Memory B cell (primary cell): ENCODE data around the gene PRC1.

Experiments used
- ATAC-seq: fragments of 150-1000 bp; cut with Tn5 transposase; 2 replicates; pipeline ENCODE4 v1.10.0; 2021; ENCODE audit warnings: low read depth, mild to moderate bottlenecking, moderate library complexity
- DNase-seq, 2 donors: peaks; one replicate each; pipeline ENCODE4 v3.0.0; 2022; ENCODE audit warnings: low spot score in 2 of 2
- H3K27ac Mint-ChIP-seq: one replicate; pipeline ENCODE4 v1.8.0; 2022; ENCODE audit warnings: mild to moderate bottlenecking, moderate library complexity, mixed read lengths
- H3K27me3 Mint-ChIP-seq: one replicate; pipeline ENCODE4 v1.8.0; 2022; ENCODE audit warnings: mixed read lengths
- H3K36me3 Mint-ChIP-seq: one replicate; pipeline ENCODE4 v1.8.0; 2022; ENCODE audit warnings: mild to moderate bottlenecking, mixed read lengths
- H3K4me1 Mint-ChIP-seq: one replicate; pipeline ENCODE4 v1.8.0; 2022; ENCODE audit warnings: mixed read lengths
- H3K4me3 Mint-ChIP-seq: one replicate; pipeline ENCODE4 v1.8.0; 2022; ENCODE audit warnings: mild to moderate bottlenecking, moderate library complexity, mixed read lengths
- H3K9me3 Mint-ChIP-seq: one replicate; pipeline ENCODE4 v1.8.0; 2022; ENCODE audit warnings: mixed read lengths

The PRC1 gene, protein sequence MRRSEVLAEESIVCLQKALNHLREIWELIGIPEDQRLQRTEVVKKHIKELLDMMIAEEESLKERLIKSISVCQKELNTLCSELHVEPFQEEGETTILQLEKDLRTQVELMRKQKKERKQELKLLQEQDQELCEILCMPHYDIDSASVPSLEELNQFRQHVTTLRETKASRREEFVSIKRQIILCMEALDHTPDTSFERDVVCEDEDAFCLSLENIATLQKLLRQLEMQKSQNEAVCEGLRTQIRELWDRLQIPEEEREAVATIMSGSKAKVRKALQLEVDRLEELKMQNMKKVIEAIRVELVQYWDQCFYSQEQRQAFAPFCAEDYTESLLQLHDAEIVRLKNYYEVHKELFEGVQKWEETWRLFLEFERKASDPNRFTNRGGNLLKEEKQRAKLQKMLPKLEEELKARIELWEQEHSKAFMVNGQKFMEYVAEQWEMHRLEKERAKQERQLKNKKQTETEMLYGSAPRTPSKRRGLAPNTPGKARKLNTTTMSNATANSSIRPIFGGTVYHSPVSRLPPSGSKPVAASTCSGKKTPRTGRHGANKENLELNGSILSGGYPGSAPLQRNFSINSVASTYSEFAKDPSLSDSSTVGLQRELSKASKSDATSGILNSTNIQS

DNA sequence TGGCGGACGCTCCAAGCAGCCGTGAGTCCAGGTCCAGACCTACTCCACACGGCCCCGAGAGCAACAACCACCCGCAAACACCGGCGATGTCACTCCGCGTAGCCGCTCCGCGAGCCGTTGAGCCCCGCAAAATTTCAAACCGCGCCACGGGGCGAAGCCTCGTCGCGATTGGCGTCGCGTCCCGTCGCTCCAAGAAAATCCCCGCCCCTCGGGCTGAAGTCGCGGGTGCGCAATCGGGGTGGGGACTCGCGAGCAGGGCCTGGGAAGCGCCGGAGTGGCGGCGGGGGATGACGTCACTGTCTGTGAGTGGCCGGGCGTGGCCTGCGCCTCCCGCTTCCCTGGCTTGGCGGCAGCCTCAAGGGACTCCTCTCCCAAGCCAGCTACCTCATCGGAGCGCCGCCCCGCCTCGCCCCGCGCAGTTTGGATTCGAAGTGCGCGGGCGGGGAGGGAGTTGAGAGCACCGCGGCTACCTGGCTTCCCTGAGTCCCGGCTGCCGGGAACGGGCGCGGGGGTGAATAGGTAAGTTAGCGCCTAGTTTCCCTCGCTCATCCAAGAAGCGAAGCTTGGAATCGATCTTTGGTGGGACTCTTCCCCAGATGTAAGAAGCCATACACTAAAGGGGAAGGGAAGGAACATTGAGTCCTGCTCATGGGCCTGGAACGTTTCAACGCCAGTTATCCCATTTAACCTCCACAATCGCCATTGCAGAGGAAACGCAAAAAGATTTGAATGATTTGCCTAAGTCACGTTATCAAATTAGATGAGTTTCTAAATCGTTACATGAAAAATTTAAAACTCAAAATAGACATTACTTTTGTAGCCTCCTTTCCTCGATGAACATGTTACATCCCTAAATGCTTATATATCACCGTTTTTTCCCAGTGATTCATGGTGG, at the start of gene PRC1:
PRC1 (minus strand) TSS at position 119 of the 895 bp plus-strand sequence; CDS start at position 1, 118 bp downstream.
- no peaks in the 10 kb centered on the region for H3K9me3 Mint-ChIP-seq
- peak within 1 kb of the TSS; percentile 92 for H3K27ac Mint-ChIP-seq
- ATAC-seq (peak; percentile 96), DNase-seq (peak; percentile 95 to 97)
- peaks cover 8% of the 10 kb centered on the region for H3K36me3 Mint-ChIP-seq
- peak within 1 kb of the TSS; percentile 99 for H3K4me3 Mint-ChIP-seq
- no peaks in the 10 kb centered on the region for H3K27me3 Mint-ChIP-seq
- peaks cover 8% of the 10 kb centered on the region for H3K4me1 Mint-ChIP-seq

DNA sequence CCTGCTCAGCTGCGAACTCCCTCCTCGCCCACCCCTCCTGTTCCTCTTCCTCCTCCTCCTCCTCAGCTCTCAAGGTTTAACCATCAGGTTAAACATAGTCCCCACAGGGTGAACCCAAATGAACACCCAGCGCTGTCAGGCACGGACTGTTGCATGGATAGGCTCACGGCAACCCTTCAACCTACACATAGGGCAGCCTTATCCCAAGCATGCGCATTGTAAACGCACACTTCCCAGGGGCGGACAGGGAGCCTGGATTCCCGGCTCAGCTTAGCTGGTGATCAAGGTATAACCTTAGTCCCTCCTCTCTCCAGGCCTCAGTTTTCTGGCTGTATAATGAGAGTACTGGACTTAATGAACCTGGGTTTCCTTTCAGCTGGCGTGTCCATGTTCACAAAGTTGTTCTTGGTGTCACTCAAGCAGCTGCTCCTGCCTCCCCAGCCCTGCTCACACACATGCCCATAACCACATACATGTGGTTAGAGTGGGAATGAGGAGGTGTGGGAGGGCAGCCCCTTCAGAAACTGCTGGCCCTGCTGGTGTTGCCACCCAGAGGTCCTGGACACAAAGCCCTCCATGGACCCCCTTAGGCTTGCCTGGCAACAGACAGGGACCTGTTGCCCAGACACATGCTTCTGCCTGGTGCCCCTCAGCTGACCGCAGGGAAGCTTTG, 49.0 kb upstream of the PRC1 start:
- Mint-ChIP-seq H3K27me3 (peaks cover 1% of the 10 kb centered on the region), H3K27ac (no peak overlapping the region), H3K36me3 (peaks cover 2% of the 10 kb centered on the region), H3K4me3 (no peak overlapping the region), H3K4me1 (peaks cover 11% of the 10 kb centered on the region), H3K9me3 (peaks cover 1% of the 10 kb centered on the region)
- DNase-seq = no peak
- ATAC-seq = no peak

DNA sequence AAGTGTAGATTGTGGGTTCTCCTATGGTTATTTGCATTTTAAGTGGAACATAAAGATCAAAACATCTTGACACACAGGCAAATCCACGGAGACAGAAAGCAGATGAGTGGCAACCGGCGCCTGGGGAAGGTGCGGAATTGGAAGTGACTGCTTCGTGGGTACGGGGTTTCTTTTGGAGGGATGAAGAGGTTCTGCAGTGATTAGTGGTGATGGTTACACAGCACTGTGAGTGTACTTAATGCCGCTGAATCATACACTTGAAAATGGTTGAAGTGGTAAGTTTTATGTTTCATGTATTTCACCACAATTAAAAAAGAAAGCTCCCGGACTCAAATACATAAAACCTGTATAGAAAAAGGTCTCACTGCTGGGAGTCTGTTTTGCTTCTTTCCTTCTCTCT, 46.5 kb upstream of the PRC1 start:
- no peaks in the 10 kb centered on the region for H3K4me1 Mint-ChIP-seq
- no peak overlapping the region for H3K27ac Mint-ChIP-seq
- DNase-seq (no peak), ATAC-seq (no peak)
- H3K36me3 Mint-ChIP-seq = no peaks in the 10 kb centered on the region
- no peak overlapping the region for H3K4me3 Mint-ChIP-seq
- peaks cover 3% of the 10 kb centered on the region for H3K27me3 Mint-ChIP-seq
- H3K9me3 Mint-ChIP-seq = no peaks in the 10 kb centered on the region

DNA sequence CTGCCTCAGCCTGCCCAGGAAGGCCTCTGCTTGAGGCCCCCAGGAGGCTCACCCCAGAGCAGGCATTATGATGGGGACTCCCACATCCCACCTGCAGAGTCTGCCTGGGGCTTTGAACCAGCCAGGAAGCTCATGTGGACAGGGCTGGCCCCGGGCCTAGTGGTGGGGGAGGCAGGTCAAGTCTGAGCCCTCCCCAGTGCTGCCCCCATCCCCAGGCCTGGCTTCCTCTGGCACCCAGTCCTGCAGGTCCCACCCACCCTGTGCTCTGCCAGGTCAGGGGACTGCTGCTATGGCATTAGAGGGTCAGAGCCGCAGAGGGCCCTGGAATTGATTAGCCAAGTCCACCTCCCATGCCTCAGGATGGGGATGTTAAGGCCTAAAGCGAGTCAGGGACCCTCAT, 45.7 kb upstream of the PRC1 start:
- no peak for ATAC-seq
- Mint-ChIP-seq H3K27me3 (peaks cover 3% of the 10 kb centered on the region), H3K4me3 (no peak overlapping the region)

GRCh38 chr15:91032919-91033803, 38.8 kb upstream of the PRC1 start:
- DNase-seq (peak; percentile 48 to 53), ATAC-seq (peak; percentile 80)
- Mint-ChIP-seq H3K4me1 (peaks cover 3% of the 10 kb centered on the region), H3K36me3 (no peaks in the 10 kb centered on the region), H3K9me3 (no peaks in the 10 kb centered on the region), H3K27ac (no peak overlapping the region), H3K27me3 (peaks cover 3% of the 10 kb centered on the region), H3K4me3 (peak overlapping the region; percentile 6)

More for the DNA sequence above, 45.7 kb upstream of the PRC1 start:
- Mint-ChIP-seq H3K9me3 (no peaks in the 10 kb centered on the region), H3K27ac (no peak overlapping the region), H3K4me1 (no peaks in the 10 kb centered on the region), H3K36me3 (no peaks in the 10 kb centered on the region)
- DNase-seq = no peak

GRCh38 chr15:91031796-91032195, 37.5 kb upstream of the PRC1 start:
- Mint-ChIP-seq H3K27me3 (no peaks in the 10 kb centered on the region), H3K4me3 (no peak overlapping the region), H3K9me3 (no peaks in the 10 kb centered on the region)

DNA sequence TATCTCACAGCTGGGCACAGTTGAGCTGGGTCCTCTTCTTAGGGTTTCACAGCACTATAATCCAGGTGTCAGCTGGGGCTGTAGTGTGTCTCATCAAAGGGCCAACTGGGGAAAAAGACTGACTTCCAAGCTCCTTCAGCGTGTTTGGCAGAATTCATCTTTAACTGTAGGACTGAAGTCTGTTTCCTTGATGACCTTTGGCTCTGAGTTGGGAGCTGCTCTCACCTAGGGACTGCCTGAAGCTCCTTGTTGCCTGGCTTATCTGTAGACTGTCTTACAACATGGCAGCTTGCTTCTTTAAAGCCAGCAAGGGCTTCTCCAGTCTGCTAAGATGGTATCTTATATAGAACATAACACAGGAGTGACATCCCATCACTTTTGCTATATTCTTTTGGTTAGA, 33.3 kb upstream of the PRC1 start:
- Mint-ChIP-seq H3K27ac (no peak overlapping the region), H3K4me1 (peaks cover 4% of the 10 kb centered on the region), H3K4me3 (no peak overlapping the region), H3K9me3 (no peaks in the 10 kb centered on the region), H3K27me3 (no peaks in the 10 kb centered on the region), H3K36me3 (no peaks in the 10 kb centered on the region)
- ATAC-seq = no peak
- no peak for DNase-seq

More at GRCh38 chr15:91031796-91032195, 37.5 kb upstream of the PRC1 start:
- Mint-ChIP-seq H3K27ac (no peak overlapping the region), H3K36me3 (no peaks in the 10 kb centered on the region), H3K4me1 (peaks cover 3% of the 10 kb centered on the region)
- DNase-seq (no peak), ATAC-seq (no peak)

- Mint-ChIP-seq H3K4me3 (no peak overlapping the region), H3K36me3 (peaks cover 3% of the 10 kb centered on the region), H3K9me3 (no peaks in the 10 kb centered on the region), H3K4me1 (peaks cover 23% of the 10 kb centered on the region), H3K27me3 (no peaks in the 10 kb centered on the region), H3K27ac (no peak overlapping the region)
- no peak for DNase-seq
- no peak for ATAC-seq
These were observed 29.4 kb upstream of the PRC1 start for GRCh38 chr15:91023720-91024119.

DNA sequence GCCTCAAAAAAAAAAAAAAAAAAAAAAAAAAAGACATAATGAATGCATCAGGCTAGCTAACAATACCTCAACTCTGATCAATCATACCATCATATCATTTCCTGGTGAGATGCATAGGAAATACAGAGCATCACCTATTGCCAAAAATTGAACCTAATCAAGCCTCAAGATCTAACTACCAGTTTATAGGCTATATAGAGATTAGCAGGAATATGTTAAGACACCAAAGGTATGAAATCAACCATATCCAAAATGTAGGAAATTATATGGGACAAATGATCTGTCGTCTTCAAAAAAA, 28.4 kb upstream of the PRC1 start:
- Mint-ChIP-seq H3K27me3 (no peaks in the 10 kb centered on the region), H3K9me3 (no peaks in the 10 kb centered on the region), H3K4me1 (peaks cover 31% of the 10 kb centered on the region), H3K36me3 (peaks cover 3% of the 10 kb centered on the region), H3K27ac (peak overlapping the region; percentile 87), H3K4me3 (peak overlapping the region; percentile 96)
- DNase-seq (no peak), ATAC-seq (no peak)

- H3K4me3 Mint-ChIP-seq = peak within 1 kb of the TSS; percentile 96
- H3K27me3 Mint-ChIP-seq = no peaks in the 10 kb centered on the region
- ATAC-seq (peak; percentile 82), DNase-seq (peak; percentile 47 to 59)
- H3K36me3 Mint-ChIP-seq = peaks cover 3% of the 10 kb centered on the region
- H3K9me3 Mint-ChIP-seq = no peaks in the 10 kb centered on the region
- H3K4me1 Mint-ChIP-seq = peaks cover 31% of the 10 kb centered on the region
- peak within 1 kb of the TSS; percentile 87 for H3K27ac Mint-ChIP-seq
These were observed 27.9 kb upstream of the PRC1 start, which contains the start of gene VPS33B for GRCh38 chr15:91022075-91022831. TSS of gene VPS33B (minus strand) at chr15:91022594. CDS start at chr15:91022249, 345 bp downstream.

- Mint-ChIP-seq H3K36me3 (peaks cover 7% of the 10 kb centered on the region), H3K4me3 (peak overlapping the region; percentile 96), H3K4me1 (peaks cover 33% of the 10 kb centered on the region), H3K27me3 (no peaks in the 10 kb centered on the region), H3K9me3 (no peaks in the 10 kb centered on the region), H3K27ac (peak overlapping the region; percentile 87)
- no peak for ATAC-seq
- no peak for DNase-seq
These were observed 27.3 kb upstream of the PRC1 start for GRCh38 chr15:91021516-91022074.

- no peak for DNase-seq
- Mint-ChIP-seq H3K4me3 (no peak overlapping the region), H3K27ac (peak overlapping the region; percentile 46)
These were observed 23.8 kb upstream of the PRC1 start for GRCh38 chr15:91018158-91018557.

More at GRCh38 chr15:91018158-91018557, 23.8 kb upstream of the PRC1 start:
- no peaks in the 10 kb centered on the region for H3K9me3 Mint-ChIP-seq
- peaks cover 14% of the 10 kb centered on the region for H3K36me3 Mint-ChIP-seq
- ATAC-seq = no peak
- no peaks in the 10 kb centered on the region for H3K27me3 Mint-ChIP-seq
- peaks cover 33% of the 10 kb centered on the region for H3K4me1 Mint-ChIP-seq
